H1 (cell line): ENCODE results near the gene EEPD1. TPM values are rescaled to one million over a fixed set of nuclear protein-coding genes. Genes with fewer than 3 reads are reported as not detected.

Source experiments
- BCL11A ChIP-seq, 2 experiments: IDR thresholded peaks; one replicate each; pipeline ENCODE4 v1.6.1; 2011; ENCODE audit warnings: low read depth in 2 of 2, low read length in 2 of 2, mild to moderate bottlenecking in 2 of 2
- CEBPB ChIP-seq: IDR thresholded peaks from 2 replicates; pipeline ENCODE4 v1.6.1; 2012; ENCODE audit warnings: low read depth, low read length
- CTBP2 ChIP-seq: IDR thresholded peaks from 2 replicates; pipeline ENCODE4 v1.7.0; 2011; ENCODE audit warnings: borderline replicate concordance, mild to moderate bottlenecking, moderate library complexity, mixed read lengths, low read length; ENCODE audit not compliant: insufficient read depth, insufficient read length
- FOSL1 ChIP-seq: IDR thresholded peaks from 2 replicates; pipeline ENCODE4 v1.6.1; 2011; ENCODE audit warnings: mild to moderate bottlenecking, low read depth, low read length, moderate library complexity; ENCODE audit not compliant: insufficient read depth
- MAX ChIP-seq: IDR thresholded peaks from 2 replicates; pipeline ENCODE4 v1.6.1; 2012; ENCODE audit warnings: inconsistent platforms
- RFX5 ChIP-seq: IDR thresholded peaks from 2 replicates; pipeline ENCODE4 v1.6.1; 2011; ENCODE audit warnings: low read depth, low read length, improper control_type of control experiment, borderline replicate concordance
- USF2 ChIP-seq: IDR thresholded peaks from 2 replicates; pipeline ENCODE4 v1.6.1; 2011; ENCODE audit warnings: low read length, improper control_type of control experiment
- polyA plus RNA-seq, 7 experiments: library from polyadenylated mRNA; depleted of rRNA in 3 of 7; stranded (reverse) in 5 of 7; unstranded in 2 of 7; fragments of >200 nt in 5 of 7; fragments of 200-250 nt in 2 of 7; gene quantifications; 1 replicate in 5 of 7; 2 replicates in 1 of 7; 4 replicates in 1 of 7; pipeline versions ENCODE4 v1.2.1 to v1.2.3, GENCODE V29; 2011 to 2013; ENCODE audit warnings: missing spikeins in 2 of 7, mixed read lengths in 2 of 7
- total RNA-seq: library from RNA; stranded (reverse); fragmentation: NEBNext Ultra II Directional; extraction: Animal tissue kit (Norgen Biotek cat#: 25700); gene quantifications from 2 replicates; pipeline ENCODE4 v1.2.1, GENCODE V29; 2021
- TF ChIP-seq, protein P1 (sequence below): fragments of 300-600 bp; sonication (generic); IDR thresholded peaks from 2 replicates; pipeline ENCODE4 v1.7.1; 2012; ENCODE audit warnings: low read length, moderate library complexity, mild to moderate bottlenecking, inconsistent platforms; ENCODE audit not compliant: insufficient replicate concordance

Gene EEPD1
- total and polyA plus RNA-seq, 2 of the 8 experiments (the other 6 are each of a cell fraction or from before 2014, with no cell fraction given), result 3.1 to 7.8 TPM

DNA sequence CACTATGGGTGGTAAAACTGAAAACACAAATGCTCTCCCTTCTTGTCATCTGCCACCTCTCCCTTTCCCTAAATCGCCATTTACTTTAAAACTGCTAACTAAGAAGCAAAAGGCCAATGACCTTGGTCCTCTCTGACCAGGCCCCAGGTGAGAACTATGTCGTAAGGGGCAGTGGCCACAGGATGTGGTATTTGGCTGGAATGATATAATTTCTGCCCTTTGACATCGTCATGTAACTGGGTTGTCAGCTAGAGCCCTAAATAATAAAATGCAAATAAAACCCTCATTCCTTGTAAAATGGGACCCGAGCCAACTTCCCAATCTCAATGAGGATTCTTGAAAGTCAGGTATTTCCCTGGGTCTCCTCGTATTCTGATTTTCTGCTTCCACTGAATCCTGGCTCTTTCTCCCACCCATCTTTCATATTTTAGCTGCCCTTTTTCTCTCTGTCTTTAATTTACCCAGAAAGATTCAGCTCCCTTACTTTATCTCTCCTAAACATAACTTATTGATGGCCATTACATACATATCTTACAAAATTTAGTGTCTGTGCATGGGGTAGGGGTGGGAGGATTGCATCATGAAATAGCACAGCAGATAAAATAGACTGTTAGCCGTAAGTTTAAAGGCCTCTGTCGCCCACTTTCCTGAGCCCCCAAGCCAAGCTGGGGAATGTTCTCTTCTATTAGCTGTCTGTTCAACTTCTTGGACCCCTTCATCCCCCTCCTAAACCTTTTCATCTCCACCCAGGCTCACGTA lies 3.2 kb upstream of the EEPD1 start (continued):
- TF ChIP-seq, protein P1, sequence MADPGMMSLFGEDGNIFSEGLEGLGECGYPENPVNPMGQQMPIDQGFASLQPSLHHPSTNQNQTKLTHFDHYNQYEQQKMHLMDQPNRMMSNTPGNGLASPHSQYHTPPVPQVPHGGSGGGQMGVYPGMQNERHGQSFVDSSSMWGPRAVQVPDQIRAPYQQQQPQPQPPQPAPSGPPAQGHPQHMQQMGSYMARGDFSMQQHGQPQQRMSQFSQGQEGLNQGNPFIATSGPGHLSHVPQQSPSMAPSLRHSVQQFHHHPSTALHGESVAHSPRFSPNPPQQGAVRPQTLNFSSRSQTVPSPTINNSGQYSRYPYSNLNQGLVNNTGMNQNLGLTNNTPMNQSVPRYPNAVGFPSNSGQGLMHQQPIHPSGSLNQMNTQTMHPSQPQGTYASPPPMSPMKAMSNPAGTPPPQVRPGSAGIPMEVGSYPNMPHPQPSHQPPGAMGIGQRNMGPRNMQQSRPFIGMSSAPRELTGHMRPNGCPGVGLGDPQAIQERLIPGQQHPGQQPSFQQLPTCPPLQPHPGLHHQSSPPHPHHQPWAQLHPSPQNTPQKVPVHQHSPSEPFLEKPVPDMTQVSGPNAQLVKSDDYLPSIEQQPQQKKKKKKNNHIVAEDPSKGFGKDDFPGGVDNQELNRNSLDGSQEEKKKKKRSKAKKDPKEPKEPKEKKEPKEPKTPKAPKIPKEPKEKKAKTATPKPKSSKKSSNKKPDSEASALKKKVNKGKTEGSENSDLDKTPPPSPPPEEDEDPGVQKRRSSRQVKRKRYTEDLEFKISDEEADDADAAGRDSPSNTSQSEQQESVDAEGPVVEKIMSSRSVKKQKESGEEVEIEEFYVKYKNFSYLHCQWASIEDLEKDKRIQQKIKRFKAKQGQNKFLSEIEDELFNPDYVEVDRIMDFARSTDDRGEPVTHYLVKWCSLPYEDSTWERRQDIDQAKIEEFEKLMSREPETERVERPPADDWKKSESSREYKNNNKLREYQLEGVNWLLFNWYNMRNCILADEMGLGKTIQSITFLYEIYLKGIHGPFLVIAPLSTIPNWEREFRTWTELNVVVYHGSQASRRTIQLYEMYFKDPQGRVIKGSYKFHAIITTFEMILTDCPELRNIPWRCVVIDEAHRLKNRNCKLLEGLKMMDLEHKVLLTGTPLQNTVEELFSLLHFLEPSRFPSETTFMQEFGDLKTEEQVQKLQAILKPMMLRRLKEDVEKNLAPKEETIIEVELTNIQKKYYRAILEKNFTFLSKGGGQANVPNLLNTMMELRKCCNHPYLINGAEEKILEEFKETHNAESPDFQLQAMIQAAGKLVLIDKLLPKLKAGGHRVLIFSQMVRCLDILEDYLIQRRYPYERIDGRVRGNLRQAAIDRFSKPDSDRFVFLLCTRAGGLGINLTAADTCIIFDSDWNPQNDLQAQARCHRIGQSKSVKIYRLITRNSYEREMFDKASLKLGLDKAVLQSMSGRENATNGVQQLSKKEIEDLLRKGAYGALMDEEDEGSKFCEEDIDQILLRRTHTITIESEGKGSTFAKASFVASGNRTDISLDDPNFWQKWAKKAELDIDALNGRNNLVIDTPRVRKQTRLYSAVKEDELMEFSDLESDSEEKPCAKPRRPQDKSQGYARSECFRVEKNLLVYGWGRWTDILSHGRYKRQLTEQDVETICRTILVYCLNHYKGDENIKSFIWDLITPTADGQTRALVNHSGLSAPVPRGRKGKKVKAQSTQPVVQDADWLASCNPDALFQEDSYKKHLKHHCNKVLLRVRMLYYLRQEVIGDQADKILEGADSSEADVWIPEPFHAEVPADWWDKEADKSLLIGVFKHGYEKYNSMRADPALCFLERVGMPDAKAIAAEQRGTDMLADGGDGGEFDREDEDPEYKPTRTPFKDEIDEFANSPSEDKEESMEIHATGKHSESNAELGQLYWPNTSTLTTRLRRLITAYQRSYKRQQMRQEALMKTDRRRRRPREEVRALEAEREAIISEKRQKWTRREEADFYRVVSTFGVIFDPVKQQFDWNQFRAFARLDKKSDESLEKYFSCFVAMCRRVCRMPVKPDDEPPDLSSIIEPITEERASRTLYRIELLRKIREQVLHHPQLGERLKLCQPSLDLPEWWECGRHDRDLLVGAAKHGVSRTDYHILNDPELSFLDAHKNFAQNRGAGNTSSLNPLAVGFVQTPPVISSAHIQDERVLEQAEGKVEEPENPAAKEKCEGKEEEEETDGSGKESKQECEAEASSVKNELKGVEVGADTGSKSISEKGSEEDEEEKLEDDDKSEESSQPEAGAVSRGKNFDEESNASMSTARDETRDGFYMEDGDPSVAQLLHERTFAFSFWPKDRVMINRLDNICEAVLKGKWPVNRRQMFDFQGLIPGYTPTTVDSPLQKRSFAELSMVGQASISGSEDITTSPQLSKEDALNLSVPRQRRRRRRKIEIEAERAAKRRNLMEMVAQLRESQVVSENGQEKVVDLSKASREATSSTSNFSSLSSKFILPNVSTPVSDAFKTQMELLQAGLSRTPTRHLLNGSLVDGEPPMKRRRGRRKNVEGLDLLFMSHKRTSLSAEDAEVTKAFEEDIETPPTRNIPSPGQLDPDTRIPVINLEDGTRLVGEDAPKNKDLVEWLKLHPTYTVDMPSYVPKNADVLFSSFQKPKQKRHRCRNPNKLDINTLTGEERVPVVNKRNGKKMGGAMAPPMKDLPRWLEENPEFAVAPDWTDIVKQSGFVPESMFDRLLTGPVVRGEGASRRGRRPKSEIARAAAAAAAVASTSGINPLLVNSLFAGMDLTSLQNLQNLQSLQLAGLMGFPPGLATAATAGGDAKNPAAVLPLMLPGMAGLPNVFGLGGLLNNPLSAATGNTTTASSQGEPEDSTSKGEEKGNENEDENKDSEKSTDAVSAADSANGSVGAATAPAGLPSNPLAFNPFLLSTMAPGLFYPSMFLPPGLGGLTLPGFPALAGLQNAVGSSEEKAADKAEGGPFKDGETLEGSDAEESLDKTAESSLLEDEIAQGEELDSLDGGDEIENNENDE, result no peak
- TF ChIP-seq CTBP2, result no peak
- TF ChIP-seq BCL11A (IDR thresholded peaks at IDR 0.05; ENCODE audit: low read depth in 2 of 2, low read length in 2 of 2), result no peak
- TF ChIP-seq RFX5, result no peak
- TF ChIP-seq FOSL1, result no peak
- TF ChIP-seq MAX, result no peak
- TF ChIP-seq USF2, result no peak
- no peak for TF ChIP-seq CEBPB
